A673 (cell line): Measurements from ENCODE around the gene PCDHB4.
"Not testable (repeated sequence)": the region's sequence is repeated elsewhere in the genome, so short reads cannot be mapped to it uniquely, and the experiment has no call there.

Experiments
- EZH2 ChIP-seq: fragments of 200-600 bp; sonication (generic); IDR thresholded peaks from 2 replicates; pipeline ENCODE4 v1.6.1; 2017; ENCODE audit warnings: borderline replicate concordance, low read depth, mild to moderate bottlenecking, mixed read lengths, antibody characterized with exemption, low read length; ENCODE audit not compliant: poor library complexity, severe bottlenecking
- TF ChIP-seq, protein P1 (sequence below): fragments of 300-800, 200-600 bp; sonication (generic); conservative IDR thresholded peaks from 2 replicates; pipeline ENCODE4 v1.5.1; 2017; ENCODE audit warnings: low read depth, mild to moderate bottlenecking, antibody characterized with exemption, low read length, moderate library complexity, mixed read lengths

DNA sequence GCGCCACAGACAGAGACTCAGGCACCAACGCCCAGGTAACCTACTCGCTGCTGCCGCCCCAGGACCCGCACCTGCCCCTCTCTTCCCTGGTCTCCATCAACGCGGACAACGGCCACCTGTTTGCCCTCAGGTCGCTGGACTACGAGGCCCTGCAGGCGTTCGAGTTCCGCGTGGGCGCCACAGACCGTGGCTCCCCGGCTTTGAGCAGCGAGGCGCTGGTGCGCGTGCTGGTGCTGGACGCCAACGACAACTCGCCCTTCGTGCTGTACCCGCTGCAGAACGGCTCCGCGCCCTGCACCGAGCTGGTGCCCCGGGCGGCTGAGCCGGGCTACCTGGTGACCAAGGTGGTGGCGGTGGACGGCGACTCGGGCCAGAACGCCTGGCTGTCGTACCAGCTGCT lies 19.5 kb upstream of the PCDHB4 start:
- TF ChIP-seq, protein P1, sequence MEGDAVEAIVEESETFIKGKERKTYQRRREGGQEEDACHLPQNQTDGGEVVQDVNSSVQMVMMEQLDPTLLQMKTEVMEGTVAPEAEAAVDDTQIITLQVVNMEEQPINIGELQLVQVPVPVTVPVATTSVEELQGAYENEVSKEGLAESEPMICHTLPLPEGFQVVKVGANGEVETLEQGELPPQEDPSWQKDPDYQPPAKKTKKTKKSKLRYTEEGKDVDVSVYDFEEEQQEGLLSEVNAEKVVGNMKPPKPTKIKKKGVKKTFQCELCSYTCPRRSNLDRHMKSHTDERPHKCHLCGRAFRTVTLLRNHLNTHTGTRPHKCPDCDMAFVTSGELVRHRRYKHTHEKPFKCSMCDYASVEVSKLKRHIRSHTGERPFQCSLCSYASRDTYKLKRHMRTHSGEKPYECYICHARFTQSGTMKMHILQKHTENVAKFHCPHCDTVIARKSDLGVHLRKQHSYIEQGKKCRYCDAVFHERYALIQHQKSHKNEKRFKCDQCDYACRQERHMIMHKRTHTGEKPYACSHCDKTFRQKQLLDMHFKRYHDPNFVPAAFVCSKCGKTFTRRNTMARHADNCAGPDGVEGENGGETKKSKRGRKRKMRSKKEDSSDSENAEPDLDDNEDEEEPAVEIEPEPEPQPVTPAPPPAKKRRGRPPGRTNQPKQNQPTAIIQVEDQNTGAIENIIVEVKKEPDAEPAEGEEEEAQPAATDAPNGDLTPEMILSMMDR: not testable (repeated sequence)
- TF ChIP-seq EZH2: not testable (repeated sequence)
